Brain microvascular endothelial cell (primary cell): ENCODE measurements around the gene CC2D1B.

Experiments used
- DNase-seq: peaks from one replicate; pipeline ENCODE4 v3.0.0-alpha.2; 2020
- H3K27ac ChIP-seq: fragments of 250-450 bp; sonication (Bioruptor Pico); 2 replicates; pipeline ENCODE4 v1.5.1; 2020; ENCODE audit warnings: mild to moderate bottlenecking, moderate library complexity
- H3K27me3 ChIP-seq: fragments of 250-450 bp; sonication (Bioruptor Pico); replicated peaks from 2 replicates; pipeline ENCODE4 v1.5.1; 2020; ENCODE audit warnings: mild to moderate bottlenecking
- H3K36me3 ChIP-seq: fragments of 250-450 bp; sonication (Bioruptor Pico); replicated peaks from 2 replicates; pipeline ENCODE4 v1.5.1; 2020; ENCODE audit warnings: mild to moderate bottlenecking
- H3K4me3 ChIP-seq: 2 replicates; pipeline ENCODE4 v1.5.1; 2011; ENCODE audit warnings: low read depth, mild to moderate bottlenecking, control low read depth, low read length, moderate library complexity
- in situ Hi-C: cut with HindIII; loops from 2 replicates; pipeline ENCODE4 v1.10.0; 2017; ENCODE audit warnings: low sequenced_read_pairs, low pct_ligation_motif_present
- TF ChIP-seq, protein P1 (sequence below): IDR thresholded peaks from 2 replicates; pipeline ENCODE4 v1.5.1; 2011; ENCODE audit warnings: low read depth, mild to moderate bottlenecking, moderate library complexity, low read length, control low read depth, inconsistent platforms; ENCODE audit errors: missing control alignments

CC2D1B gene

DNA sequence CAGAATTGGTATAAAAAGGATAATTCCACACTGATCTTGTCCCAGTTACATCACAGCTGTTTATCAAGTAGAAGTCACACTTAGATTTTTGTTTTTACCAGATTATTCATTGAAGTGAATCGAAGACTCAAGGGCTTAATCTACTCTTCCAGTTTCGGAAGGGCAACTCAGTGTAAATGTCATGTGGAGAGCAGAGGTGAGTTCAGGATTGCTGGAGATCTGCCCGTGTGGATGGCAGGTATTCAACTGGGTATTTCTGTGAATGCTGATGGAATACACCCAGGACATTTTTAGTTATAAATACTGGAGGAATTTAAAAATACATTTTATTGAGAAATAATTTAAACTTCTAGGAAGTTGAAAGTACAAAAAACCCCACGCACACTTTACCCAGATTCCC is 19.4 kb downstream of the CC2D1B start:
- H3K27ac ChIP-seq, result no peak overlapping the region
- H3K27me3 ChIP-seq, result no peaks in the 10 kb centered on the region
- no peak for DNase-seq
- in situ Hi-C loops, result no loop called here
- no peak overlapping the region for H3K4me3 ChIP-seq
- TF ChIP-seq, protein P1, sequence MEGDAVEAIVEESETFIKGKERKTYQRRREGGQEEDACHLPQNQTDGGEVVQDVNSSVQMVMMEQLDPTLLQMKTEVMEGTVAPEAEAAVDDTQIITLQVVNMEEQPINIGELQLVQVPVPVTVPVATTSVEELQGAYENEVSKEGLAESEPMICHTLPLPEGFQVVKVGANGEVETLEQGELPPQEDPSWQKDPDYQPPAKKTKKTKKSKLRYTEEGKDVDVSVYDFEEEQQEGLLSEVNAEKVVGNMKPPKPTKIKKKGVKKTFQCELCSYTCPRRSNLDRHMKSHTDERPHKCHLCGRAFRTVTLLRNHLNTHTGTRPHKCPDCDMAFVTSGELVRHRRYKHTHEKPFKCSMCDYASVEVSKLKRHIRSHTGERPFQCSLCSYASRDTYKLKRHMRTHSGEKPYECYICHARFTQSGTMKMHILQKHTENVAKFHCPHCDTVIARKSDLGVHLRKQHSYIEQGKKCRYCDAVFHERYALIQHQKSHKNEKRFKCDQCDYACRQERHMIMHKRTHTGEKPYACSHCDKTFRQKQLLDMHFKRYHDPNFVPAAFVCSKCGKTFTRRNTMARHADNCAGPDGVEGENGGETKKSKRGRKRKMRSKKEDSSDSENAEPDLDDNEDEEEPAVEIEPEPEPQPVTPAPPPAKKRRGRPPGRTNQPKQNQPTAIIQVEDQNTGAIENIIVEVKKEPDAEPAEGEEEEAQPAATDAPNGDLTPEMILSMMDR, result no peak
- H3K36me3 ChIP-seq, result peaks cover 4% of the 10 kb centered on the region

DNA sequence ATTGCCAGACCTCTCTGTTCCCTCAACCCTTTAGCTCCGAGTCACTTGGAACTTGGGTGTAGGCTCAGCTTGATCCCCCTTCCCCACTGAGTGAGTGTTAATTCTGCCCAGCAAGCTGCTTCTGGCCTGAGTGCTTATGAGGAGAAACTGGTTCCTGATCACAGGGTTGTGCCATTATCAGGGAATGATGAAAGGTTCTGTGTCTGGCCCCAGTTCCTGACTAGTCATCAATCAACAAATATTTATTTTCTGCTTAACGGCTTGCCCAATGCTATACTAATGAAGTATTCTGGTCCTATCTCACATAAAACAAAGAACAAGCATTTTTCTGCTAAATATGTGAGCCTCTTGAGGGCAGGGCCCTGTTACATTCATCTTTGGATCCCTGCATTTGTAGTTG is 20.8 kb downstream of the CC2D1B start:
- no peaks in the 10 kb centered on the region for H3K36me3 ChIP-seq
- H3K27me3 ChIP-seq, result no peaks in the 10 kb centered on the region
- H3K27ac ChIP-seq, result no peak overlapping the region
- in situ Hi-C loops, result no loop called here
- DNase-seq, result no peak
- no peak overlapping the region for H3K4me3 ChIP-seq
- TF ChIP-seq, protein P1, result no peak

DNA sequence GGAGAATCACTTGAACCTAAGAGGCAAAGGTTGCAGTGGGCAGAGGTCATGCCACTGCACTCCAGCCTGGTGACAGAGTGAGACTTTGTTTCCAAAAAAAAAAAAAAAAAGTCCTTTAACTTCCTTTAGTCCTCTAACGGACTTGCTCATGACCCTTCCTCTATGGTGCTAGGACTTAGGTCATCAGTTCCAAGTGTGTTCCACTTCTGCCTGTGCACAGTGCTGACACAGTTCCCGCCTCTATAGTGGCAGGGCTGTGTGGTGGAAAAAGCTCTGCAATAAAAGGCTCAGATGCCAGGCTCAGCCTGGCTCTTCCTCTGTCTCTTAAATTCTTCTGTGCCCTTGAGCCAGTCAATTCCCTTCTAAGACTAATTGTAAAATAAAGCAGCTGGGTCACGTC is 22.0 kb downstream of the CC2D1B start:
- H3K4me3 ChIP-seq, result no peak overlapping the region
- H3K27me3 ChIP-seq, result no peaks in the 10 kb centered on the region
- in situ Hi-C loops, result no loop called here
- no peak for DNase-seq
- TF ChIP-seq, protein P1, result no peak
- H3K36me3 ChIP-seq, result no peaks in the 10 kb centered on the region
- H3K27ac ChIP-seq, result no peak overlapping the region

DNA sequence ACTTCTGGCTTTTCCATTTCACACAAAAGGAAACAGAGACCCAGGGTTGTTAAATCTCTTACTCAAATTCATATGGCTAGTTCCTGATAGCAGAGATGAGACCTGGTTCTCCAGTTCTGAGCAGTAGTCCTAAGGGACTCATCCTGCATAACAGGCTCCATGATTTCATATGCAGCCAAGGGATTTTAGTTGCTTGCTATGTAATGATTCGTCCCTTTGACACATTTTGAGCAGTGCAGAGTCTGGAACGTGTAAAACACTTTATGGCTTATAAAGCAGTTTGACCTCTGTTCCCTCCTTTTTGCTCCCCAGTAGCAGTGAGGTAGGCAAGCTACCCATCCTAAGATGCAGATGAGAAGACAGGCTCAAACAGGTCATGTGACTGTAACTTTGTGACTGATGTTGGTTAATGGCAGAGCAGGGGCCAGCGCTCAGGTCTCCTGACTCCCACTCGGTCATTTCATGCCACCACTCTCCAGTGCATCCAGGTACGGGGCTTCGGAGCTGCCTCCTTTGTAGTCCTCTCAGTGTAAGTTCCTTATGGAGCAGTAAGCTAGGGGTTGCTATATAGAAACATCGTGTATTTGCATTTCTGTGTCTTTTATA is 24.2 kb downstream of the CC2D1B start:
- TF ChIP-seq, protein P1, result no peak
- H3K36me3 ChIP-seq, result no peaks in the 10 kb centered on the region
- no peak overlapping the region for H3K4me3 ChIP-seq
- no peaks in the 10 kb centered on the region for H3K27me3 ChIP-seq
- in situ Hi-C loops, result no loop called here
- H3K27ac ChIP-seq, result no peak overlapping the region
- no peak for DNase-seq

DNA sequence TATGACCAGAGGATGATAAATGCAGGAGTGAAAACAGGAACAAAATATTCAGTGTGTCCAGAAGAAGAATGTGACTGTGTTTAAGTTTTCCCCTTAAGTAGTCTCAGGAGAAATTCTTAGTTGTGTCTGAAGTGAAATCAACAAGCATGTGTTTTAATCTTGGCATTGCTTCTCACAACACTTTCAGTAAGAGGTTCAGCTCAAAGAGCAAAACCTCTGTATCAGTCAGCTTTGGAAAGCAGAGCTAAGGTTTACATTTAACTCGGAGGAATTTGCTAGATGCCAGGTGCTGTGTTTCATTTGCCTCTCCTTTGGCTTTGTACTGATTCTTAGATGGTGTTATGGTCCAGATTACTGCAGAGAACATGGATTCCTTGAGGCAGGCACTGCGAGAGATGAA is 28.6 kb downstream of the CC2D1B start:
- Histone ChIP-seq H3K27ac (no peak overlapping the region), H3K27me3 (no peaks in the 10 kb centered on the region), H3K36me3 (no peaks in the 10 kb centered on the region), H3K4me3 (no peak overlapping the region)
- in situ Hi-C loops, result no loop called here
- DNase-seq, result no peak
- TF ChIP-seq, protein P1, result no peak

DNA sequence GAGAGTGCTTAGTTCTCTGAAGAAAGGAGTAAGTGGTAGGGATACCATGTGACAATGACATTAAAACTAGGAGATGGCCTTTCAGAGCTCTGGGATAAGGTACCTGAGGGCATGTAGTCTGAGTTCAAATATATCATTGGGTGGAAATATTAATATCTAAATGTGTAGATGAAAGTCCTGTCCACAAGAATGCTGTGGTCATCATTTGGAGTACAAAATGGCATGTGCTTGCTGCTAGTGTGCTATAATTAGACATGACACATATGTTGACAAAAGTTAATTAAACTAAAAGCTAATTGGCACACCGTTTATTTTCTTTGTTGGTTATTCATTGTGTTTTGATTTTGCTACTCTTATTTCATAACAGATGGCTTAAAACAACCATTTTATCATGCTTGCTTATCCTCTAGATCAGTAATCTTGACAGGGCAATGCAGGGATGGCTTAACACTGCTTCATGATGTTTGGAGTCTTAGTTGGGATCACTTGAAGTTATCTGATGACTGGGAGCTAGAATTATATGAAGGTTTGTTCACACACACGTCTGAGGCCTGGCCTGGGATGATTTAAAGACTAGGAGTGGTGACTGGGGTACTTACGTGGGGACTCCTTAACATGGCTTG is 31.0 kb downstream of the CC2D1B start:
- in situ Hi-C loops, result no loop called here
- Histone ChIP-seq H3K4me3 (no peak overlapping the region), H3K27ac (no peak overlapping the region), H3K27me3 (no peaks in the 10 kb centered on the region), H3K36me3 (no peaks in the 10 kb centered on the region)
- TF ChIP-seq, protein P1, result no peak
- no peak for DNase-seq
